ENCODE data around the gene SVEP1.
"Not testable (repeated sequence)": the region's sequence is repeated elsewhere in the genome, so short reads cannot be mapped to it uniquely, and the experiment has no call there.

SVEP1 gene

DNA sequence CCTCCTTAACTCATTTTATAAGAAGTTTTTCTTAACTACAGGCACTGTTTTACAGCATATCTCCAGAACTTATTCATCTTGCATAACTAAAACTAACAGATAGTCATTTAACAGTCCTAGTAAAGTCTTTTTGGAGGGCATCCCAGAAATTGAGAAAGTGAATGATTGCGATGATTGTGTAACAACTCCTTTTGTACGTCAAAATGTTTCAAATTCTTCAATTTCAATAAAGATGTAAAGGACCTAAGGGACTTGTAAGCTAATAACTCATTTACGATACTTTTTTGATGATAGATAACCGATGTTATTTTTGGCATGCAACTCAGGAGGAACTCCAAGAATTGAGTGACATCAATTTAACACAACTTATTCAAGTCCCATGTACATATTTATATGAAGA, 42.7 kb downstream of the SVEP1 start:
- TF ChIP-seq, protein P1, sequence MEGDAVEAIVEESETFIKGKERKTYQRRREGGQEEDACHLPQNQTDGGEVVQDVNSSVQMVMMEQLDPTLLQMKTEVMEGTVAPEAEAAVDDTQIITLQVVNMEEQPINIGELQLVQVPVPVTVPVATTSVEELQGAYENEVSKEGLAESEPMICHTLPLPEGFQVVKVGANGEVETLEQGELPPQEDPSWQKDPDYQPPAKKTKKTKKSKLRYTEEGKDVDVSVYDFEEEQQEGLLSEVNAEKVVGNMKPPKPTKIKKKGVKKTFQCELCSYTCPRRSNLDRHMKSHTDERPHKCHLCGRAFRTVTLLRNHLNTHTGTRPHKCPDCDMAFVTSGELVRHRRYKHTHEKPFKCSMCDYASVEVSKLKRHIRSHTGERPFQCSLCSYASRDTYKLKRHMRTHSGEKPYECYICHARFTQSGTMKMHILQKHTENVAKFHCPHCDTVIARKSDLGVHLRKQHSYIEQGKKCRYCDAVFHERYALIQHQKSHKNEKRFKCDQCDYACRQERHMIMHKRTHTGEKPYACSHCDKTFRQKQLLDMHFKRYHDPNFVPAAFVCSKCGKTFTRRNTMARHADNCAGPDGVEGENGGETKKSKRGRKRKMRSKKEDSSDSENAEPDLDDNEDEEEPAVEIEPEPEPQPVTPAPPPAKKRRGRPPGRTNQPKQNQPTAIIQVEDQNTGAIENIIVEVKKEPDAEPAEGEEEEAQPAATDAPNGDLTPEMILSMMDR (IDR thresholded peaks at IDR 0.05; ENCODE audit: borderline replicate concordance, control extremely low read depth, extremely low read depth, insufficient read depth, missing control alignments), result no peak
- in situ Hi-C loops (cut with MboI; ENCODE audit: low sequenced_read_pairs, unreplicated experiment), result no loop called here
- DNase-seq (ENCODE audit: low spot score), result no peak

DNA sequence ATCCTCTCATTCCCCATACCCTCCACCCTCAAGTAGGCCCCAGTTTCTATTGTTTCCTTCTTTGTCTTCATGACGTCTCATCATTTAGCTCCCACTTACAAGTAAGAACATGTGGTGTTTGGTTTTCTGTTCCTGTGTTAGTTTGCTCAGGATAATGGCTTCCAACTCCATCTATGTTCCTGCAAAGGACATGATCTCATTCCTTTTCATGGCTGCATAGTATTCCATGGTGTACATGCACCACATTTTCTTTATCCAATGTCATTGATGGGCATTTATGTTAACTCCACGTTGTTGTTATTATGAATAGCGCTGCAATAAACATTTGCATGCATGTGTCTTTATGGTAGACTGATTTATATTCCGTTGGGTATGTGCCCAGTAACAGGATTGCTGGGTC, 45.4 kb downstream of the SVEP1 start:
- in situ Hi-C loops (cut with MboI; ENCODE audit: low sequenced_read_pairs, unreplicated experiment); DNase-seq (ENCODE audit: low spot score): not testable (repeated sequence)

DNA sequence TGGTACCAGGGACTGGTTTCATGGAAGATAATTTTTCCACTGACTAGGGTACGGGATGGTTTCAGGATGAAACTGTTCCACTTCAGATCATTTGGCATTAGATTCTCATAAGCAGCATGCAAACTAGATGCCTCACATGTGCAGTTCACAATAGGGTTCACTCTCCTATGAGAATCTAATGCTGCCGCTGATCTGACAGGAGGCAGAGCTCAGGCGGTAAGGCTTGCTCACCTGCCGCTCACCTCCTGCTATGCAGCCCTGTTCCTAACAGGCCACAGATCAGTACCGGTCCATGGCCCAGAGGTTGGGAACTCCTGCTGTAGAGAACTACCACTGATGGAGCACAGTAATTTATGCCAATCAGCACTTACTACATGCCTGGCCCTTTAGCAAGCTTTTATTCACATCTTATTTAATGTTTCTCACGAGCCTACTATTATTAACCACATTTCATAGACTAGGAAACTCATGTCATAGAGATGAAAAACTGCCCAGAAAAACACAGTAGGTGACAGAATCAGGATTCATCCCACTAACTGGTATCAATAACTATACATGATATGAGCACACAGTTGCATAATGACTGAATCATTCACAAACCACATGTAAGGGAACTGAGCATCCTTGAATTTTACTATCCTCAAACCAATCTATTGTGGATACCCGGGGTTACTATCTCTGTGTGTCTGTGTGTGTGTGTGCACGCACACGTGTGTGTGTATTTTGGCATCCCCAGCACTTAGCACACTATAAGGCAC, 46.5 kb downstream of the SVEP1 start:
- TF ChIP-seq, protein P1 (IDR thresholded peaks at IDR 0.05; ENCODE audit: borderline replicate concordance, control extremely low read depth, extremely low read depth, insufficient read depth, missing control alignments), result no peak
- in situ Hi-C loops (cut with MboI; ENCODE audit: low sequenced_read_pairs, unreplicated experiment), result no loop called here
- no peak for DNase-seq (ENCODE audit: low spot score)

DNA sequence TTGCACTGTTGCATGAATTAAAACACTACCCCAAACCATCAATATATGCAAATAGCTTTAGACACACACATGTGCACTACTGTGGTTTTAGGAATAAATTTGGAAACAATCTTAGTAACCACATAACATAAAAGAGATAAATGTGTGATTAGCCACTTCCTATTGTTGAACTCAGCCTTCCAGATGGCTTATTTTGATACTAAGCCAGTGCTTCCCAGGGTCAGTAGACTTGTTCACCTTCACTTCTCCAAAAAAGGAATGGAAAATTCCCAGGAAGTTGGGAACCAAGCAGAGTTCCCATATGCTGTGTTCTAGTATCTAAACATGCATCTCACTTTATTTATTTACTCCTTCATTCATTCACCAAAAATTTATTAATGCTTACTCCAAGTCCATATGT, 47.8 kb downstream of the SVEP1 start:
- TF ChIP-seq, protein P1 (IDR thresholded peaks at IDR 0.05; ENCODE audit: borderline replicate concordance, control extremely low read depth, extremely low read depth, insufficient read depth, missing control alignments), result no peak
- no peak for DNase-seq (ENCODE audit: low spot score)
- in situ Hi-C loops (cut with MboI; ENCODE audit: low sequenced_read_pairs, unreplicated experiment), result no loop called here

DNA sequence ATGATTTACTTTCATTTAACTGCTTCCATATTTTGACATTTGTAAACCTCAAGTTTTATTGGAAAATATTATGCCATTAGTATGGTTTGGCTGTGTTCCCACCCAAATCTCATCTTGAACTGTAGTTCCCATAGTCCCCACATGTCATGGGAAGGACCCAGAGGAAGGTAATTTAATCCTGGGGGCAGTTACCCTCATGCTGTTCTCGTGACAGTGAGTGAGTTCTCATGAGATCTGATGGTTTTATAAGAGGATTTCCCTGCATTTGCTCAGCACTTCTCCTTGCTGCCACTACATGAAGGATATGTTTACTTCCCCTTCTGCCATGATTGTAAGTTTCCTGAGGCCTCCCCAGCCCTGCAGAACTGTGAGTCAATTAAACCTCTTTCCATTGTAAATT, 48.3 kb downstream of the SVEP1 start:
- in situ Hi-C loops (cut with MboI; ENCODE audit: low sequenced_read_pairs, unreplicated experiment); DNase-seq (ENCODE audit: low spot score): not testable (repeated sequence)

DNA sequence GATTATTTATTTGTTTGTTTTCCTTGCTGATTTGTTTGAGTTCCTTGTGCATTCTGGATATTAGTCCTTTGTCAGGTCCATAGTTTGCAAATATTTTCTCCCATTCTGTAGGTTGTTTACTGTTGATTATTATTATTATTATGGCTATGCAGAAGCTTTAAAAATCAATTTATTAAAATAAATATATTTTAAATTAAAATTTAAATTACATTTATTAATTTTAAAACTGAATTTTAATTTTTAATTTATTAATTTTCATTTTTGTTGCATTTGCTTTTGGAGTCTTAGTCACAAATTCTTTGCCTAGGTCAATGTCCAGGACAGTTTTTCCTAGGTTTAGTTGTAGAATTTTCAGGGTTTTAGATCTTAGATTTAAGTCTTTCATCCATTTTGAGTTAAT, 50.9 kb downstream of the SVEP1 start:
- in situ Hi-C loops (cut with MboI; ENCODE audit: low sequenced_read_pairs, unreplicated experiment), result no loop called here
- TF ChIP-seq, protein P1 (IDR thresholded peaks at IDR 0.05; ENCODE audit: borderline replicate concordance, control extremely low read depth, extremely low read depth, insufficient read depth, missing control alignments), result no peak
- no peak for DNase-seq (ENCODE audit: low spot score)

DNA sequence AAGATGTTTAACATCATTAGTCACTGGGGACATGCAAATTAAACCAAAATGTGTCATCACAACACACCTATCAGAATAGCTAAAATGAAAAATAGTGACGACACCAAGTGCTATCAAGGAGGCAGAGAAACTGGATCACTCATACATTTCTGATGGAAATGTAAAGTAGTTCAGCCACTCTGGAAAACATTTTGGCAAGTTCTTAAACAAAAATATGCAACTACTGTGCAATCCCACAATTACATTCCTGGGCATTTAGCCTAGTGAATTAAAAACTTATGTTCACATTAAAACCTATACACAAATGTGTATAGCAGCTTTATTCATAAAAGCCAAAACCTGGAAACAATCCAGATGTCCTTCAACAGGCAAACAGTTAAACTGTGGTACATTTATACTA, 53.1 kb downstream of the SVEP1 start:
- in situ Hi-C loops (cut with MboI; ENCODE audit: low sequenced_read_pairs, unreplicated experiment), result no loop called here
- DNase-seq (ENCODE audit: low spot score), result no peak
- TF ChIP-seq, protein P1 (IDR thresholded peaks at IDR 0.05; ENCODE audit: borderline replicate concordance, control extremely low read depth, extremely low read depth, insufficient read depth, missing control alignments), result no peak

DNA sequence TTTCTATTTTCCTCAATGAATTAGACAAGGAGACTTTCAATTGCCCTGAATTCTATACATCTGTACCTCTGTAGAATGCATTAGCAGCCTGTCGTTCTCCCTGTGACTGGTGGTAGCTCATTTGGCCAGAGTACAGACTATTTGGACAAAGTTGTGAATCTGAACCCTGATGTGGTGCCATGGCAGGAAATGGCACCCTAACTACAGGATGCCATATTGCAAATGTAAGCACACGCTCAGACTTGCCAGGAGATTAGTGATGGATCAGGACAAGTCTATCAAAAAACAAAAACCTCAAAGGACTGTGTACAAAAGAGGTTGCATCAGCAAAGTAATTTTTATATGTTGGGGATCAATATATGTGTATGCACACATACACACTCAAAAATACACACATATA, 58.3 kb downstream of the SVEP1 start:
- in situ Hi-C loops (cut with MboI; ENCODE audit: low sequenced_read_pairs, unreplicated experiment), result no loop called here
- no peak for DNase-seq (ENCODE audit: low spot score)
- TF ChIP-seq, protein P1 (IDR thresholded peaks at IDR 0.05; ENCODE audit: borderline replicate concordance, control extremely low read depth, extremely low read depth, insufficient read depth, missing control alignments), result no peak

Measured in GM13976 (cell line).